NB4 (cell line): ENCODE measurements around the gene OR13H1.
"Not testable (repeated sequence)": the region's sequence is repeated elsewhere in the genome, so short reads cannot be mapped to it uniquely, and the experiment has no call there.

Source experiments
- DNase-seq: peaks from one replicate; pipeline ENCODE4 v3.0.0; 2010; ENCODE audit warnings: low read depth
- H3K4me3 ChIP-seq: one replicate; pipeline ENCODE4 v1.5.1; 2011; ENCODE audit warnings: mild to moderate bottlenecking, low read depth, low read length, moderate library complexity
- MAX ChIP-seq: IDR thresholded peaks from 2 replicates; pipeline ENCODE4 v1.6.1; 2011; ENCODE audit warnings: low read depth, low read length
- MYC ChIP-seq: IDR thresholded peaks from 2 replicates; pipeline ENCODE4 v1.6.1; 2011; ENCODE audit warnings: low read depth, low read length
- POLR2A ChIP-seq: IDR thresholded peaks from 2 replicates; pipeline ENCODE4 v1.6.1; 2011; ENCODE audit warnings: mild to moderate bottlenecking; ENCODE audit not compliant: insufficient read length; ENCODE audit errors: extremely low read depth
- TF ChIP-seq, protein P1 (sequence below): IDR thresholded peaks from one replicate; pipeline ENCODE4 v1.5.1; 2012; ENCODE audit warnings: low read depth, low read length

Gene OR13H1

DNA sequence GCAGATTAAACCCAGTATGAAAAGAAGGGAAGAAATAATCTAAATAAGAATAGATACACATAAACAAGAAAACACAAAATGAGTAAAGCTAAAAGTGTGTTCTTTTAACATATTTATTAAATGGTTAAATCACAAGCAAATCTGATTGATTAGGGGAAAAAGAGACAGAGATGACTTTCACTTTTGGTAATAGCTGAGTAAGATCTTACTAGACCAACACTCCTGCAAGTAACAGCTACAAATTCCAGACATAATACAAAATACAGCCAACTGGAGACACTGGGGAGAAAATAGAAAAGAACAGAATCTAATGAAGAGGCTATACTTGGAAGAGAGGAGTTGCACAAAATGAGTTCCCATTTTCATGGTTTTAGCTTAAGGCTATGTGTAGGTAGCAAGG lies 33.5 kb downstream of the OR13H1 start:
- no peak for DNase-seq
- H3K4me3 ChIP-seq, result no peak overlapping the region
- TF ChIP-seq POLR2A, result no peak
- no peak for TF ChIP-seq MYC
- no peak for TF ChIP-seq MAX
- TF ChIP-seq, protein P1, sequence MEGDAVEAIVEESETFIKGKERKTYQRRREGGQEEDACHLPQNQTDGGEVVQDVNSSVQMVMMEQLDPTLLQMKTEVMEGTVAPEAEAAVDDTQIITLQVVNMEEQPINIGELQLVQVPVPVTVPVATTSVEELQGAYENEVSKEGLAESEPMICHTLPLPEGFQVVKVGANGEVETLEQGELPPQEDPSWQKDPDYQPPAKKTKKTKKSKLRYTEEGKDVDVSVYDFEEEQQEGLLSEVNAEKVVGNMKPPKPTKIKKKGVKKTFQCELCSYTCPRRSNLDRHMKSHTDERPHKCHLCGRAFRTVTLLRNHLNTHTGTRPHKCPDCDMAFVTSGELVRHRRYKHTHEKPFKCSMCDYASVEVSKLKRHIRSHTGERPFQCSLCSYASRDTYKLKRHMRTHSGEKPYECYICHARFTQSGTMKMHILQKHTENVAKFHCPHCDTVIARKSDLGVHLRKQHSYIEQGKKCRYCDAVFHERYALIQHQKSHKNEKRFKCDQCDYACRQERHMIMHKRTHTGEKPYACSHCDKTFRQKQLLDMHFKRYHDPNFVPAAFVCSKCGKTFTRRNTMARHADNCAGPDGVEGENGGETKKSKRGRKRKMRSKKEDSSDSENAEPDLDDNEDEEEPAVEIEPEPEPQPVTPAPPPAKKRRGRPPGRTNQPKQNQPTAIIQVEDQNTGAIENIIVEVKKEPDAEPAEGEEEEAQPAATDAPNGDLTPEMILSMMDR, result no peak

GRCh38 chrX:131577999-131578734 lies 34.3 kb downstream of the OR13H1 start:
- TF ChIP-seq MAX (no peak), MYC (no peak), POLR2A (no peak)
- TF ChIP-seq, protein P1, result no peak
- no peak overlapping the region for H3K4me3 ChIP-seq
- DNase-seq, result no peak

DNA sequence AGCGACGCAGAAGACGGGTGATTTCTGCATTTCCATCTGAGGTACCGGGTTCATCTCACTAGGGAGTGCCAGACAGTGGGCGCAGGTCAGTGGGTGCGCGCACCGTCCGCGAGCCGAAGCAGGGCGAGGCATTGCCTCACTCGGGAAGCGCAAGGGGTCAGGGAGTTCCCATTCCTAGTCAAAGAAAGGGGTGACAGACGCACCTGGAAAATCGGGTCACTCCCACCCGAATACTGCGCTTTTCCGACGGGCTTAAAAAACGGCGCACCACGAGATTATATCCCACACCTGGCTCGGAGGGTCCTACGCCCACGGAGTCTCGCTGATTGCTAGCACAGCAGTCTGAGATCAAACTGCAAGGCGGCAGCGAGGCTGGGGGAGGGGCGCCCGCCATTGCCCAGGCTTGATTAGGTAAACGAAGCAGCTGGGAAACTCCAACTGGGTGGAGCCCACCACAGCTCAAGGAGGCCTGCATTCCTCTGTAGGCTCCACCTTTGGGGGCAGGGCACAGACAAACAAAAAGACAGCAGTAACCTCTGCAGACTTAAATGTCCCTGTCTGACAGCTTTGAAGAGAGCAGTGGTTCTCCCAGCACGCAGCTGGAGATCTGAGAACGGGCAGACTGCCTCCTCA lies 35.0 kb downstream of the OR13H1 start:
- not testable (repeated sequence) for DNase-seq, H3K4me3 ChIP-seq

DNA sequence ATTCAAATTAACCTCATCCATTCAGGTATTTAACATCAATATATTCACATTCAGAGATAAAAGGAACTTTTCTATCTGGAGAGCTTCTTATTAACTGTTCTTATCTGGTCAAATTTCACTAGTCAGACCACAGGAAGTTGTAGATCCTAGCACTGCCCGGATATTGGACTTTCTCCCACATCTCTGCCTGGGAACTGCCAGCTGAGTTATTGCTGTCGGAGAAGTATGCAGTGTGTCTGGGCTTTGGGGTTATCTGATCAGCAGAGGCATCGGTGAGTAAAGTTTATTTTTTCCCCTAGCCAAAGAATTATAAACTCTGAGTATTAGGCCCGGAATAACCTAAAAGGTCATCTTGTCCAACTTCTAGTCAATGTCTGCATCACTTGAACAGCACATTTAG lies 45.1 kb downstream of the OR13H1 start:
- H3K4me3 ChIP-seq, result no peak overlapping the region
- TF ChIP-seq POLR2A (no peak), MYC (no peak), MAX (no peak)
- TF ChIP-seq, protein P1, result no peak
- DNase-seq, result no peak
